MV-4-11 (cell line): ENCODE results near the gene NXNL1.
"Not testable (repeated sequence)": the region's sequence is repeated elsewhere in the genome, so short reads cannot be mapped to it uniquely, and the experiment has no call there.

Experiments used
- DNase-seq: peaks from one replicate; lab custom pipeline; 2025; lab: John Stamatoyannopoulos, UW

NXNL1 gene

DNA sequence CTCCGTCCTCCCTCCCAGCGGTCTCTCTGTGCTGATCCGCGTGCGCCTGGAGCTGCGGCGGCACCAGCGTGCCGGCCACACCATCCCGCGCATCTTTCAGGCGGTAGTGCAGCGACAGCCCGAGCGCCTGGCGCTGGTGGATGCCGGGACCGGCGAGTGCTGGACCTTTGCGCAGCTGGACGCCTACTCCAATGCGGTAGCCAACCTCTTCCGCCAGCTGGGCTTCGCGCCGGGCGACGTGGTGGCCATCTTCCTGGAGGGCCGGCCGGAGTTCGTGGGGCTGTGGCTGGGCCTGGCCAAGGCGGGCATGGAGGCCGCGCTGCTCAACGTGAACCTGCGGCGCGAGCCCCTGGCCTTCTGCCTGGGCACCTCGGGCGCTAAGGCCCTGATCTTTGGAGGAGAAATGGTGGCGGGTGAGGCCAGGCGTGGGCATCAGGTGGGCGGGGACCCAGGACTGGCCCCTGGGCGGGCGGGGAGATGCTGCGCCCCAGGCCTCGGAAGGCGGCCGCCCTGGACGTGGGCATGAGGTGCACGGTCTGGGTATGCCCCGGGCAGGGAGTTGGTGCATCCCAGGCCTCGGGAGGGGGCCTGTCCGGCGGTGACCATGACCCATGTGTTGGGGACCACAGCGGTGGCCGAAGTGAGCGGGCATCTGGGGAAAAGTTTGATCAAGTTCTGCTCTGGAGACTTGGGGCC, 26.0 kb upstream of the NXNL1 start:
- DNase-seq, result no peak

- DNase-seq, result no peak
Measured at GRCh38 chr19:17484520-17485185, 23.9 kb upstream of the NXNL1 start.

- DNase-seq, result no peak
Measured at GRCh38 chr19:17483605-17484002, 22.9 kb upstream of the NXNL1 start.

- no peak for DNase-seq
Measured at GRCh38 chr19:17482877-17483604, 22.3 kb upstream of the NXNL1 start.

DNA sequence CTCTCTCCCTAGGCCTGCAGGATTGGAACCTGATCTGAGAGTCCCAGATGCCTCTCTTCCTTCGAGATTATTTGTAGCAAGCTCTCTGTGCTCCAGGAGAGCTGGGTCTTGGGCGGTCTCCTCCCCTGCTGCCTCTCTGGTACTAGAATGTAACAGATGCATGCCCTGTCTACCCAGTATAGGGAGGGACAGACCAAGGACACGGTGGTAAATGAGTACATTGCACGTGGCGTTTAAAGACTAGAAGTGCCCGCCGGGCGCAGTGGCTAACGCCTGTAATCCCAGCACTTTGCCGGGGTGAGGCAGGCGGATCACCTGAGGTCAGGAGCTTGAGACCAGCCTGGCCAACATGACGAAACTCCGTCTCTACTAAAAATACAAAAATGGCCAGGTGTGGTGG, 21.3 kb upstream of the NXNL1 start:
- no peak for DNase-seq

GRCh38 chr19:17479325-17479791, 18.6 kb upstream of the NXNL1 start:
- DNase-seq, result peak; percentile 45

DNA sequence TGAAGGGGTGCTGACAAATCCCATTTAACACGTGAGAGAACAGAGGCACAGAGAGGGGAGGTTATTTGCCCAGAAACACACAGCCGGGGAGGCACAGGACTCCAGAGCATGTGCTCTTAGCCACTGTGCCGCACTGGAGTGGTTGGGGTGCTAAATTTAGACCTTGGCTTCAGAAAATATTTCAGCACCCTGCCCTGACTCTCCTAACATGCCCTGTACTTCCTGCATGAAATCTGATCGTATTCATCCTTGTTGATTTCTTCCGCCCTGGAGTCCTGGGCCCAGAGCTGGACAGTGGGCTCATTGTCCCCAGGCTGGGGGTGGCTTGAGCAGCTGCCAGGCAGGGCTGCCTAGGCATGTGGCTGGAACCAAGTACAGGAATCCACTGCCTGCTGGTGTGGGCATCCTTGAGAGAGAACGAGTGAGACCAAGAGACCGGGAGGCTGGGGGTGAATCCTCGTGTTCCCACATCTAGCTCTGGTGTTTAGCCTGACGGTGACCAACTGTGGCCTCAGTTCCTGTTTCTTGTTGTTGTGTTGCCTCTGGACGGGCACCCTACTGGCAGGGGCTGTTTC, 14.9 kb upstream of the NXNL1 start:
- DNase-seq, result peak; percentile 90

GRCh38 chr19:17475011-17475540, 14.3 kb upstream of the NXNL1 start:
- DNase-seq, result not testable (repeated sequence)

- DNase-seq, result peak; percentile 97
Measured at GRCh38 chr19:17473041-17473440, 12.3 kb upstream of the NXNL1 start.

DNA sequence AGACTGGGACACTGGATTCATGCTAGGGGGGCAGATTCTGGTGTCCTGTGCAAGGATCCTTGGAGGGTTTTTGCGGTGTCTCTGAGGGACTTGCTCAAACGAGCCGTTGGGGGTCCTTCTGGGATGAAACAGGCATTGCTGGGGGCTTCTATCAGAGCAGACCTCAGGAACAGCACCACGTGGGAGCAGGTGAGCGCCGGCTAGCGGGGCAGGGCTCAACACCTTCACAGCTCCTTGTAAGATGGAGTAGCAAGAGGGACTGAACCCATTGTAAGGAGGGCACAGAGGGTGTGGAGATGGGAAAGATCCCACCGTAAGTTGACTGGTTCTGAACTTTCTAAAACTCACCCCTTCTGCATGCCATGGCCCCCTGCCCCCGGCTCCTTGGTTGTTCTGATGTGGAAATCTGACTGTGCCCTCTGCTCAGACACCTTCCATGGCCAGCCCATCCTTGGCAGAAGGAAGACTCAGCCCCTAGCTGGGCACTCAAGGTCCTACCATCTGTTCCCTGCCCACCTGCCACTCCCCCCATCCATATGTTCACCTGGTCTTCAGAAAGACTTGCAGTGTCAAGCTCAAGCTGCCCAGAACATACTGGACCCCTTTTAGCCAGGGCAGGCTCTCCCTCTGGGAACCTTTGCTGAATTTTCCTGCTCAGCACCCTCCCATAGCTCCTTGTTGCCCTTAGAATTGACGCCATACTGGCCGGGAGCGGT, 10.8 kb upstream of the NXNL1 start:
- no peak for DNase-seq

- DNase-seq, result peak; percentile 100
Measured at GRCh38 chr19:17470068-17470841, 9.5 kb upstream of the NXNL1 start, which contains the start of gene SLC27A1. SLC27A1 (plus strand) TSS chr19:17470524; CDS start chr19:17470541, 17 bp downstream.

- DNase-seq, result peak; percentile 97
Measured at GRCh38 chr19:17469481-17470067, 8.8 kb upstream of the NXNL1 start.

GRCh38 chr19:17469092-17469480, 8.4 kb upstream of the NXNL1 start:
- DNase-seq, result no peak

GRCh38 chr19:17468302-17469091, 7.8 kb upstream of the NXNL1 start:
- no peak for DNase-seq

GRCh38 chr19:17467471-17468301, 7.0 kb upstream of the NXNL1 start:
- DNase-seq, result no peak

- DNase-seq, result no peak
Measured at GRCh38 chr19:17466487-17466850, 5.7 kb upstream of the NXNL1 start.

DNA sequence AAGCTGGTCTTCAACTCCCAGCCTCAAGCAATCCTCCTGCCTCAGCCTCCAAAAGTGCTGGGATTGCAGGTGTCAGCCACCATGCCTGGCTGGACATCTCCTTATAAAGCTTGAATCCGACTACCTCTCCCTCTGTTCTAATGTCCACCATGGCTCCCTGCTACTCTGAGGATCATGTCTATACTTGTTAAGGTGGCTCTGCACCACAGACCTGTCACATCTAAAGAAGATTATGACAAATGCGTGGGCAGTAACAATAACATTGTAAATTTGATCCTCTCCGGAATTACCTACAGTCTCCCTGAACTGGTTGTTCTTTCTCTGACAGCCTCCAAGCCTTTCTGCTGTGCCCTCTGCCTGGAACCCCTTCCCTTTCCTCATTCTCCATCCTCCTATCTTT, 1.8 kb downstream of the NXNL1 start:
- DNase-seq, result no peak

- DNase-seq, result no peak
Measured at GRCh38 chr19:17457616-17458015, 3.1 kb downstream of the NXNL1 start.

DNA sequence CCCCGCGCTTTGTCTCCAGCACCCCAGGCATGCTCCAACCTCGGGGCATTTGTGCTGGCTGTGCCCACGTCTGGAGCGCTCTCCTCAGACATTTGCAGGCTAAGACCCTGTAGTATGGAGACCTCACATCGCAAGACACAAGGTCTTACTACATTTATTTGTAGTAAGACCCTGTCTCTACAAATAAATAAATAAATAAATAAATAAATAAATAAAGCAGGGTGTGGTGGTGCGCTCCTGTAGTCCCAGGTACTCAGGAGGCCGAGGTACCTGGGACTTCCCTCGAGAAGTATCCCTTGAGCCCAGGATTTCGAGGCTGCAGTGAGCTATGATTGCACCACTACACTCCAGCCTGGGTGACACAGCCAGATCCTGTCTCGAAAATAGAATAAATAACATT, 4.6 kb downstream of the NXNL1 start:
- no peak for DNase-seq
